Measurements from ENCODE around the gene WDR18.

GRCh38 chr19:1018932-1019615, 34.9 kb downstream of the WDR18 start:
- TF ChIP-seq ZNF274 (IDR thresholded peaks at IDR 0.05; ENCODE audit: low read depth, low read length): no peak
- no peak for TF ChIP-seq YY1 (IDR thresholded peaks at IDR 0.05; ENCODE audit: insufficient read depth, insufficient read length)

All from NT2/D1 (cell line).